B cell (primary cell): ENCODE measurements around the gene GLYATL1.

Source experiments
- CTCF ChIP-seq: fragments of 200-600 bp; IDR thresholded peaks from one replicate; pipeline ENCODE4 v1.8.0; 2022; ENCODE audit warnings: antibody characterized with exemption, mild to moderate bottlenecking
- EZH2 ChIP-seq: IDR thresholded peaks from 2 replicates; pipeline ENCODE4 v1.6.1; 2012; ENCODE audit warnings: borderline replicate concordance, low read depth, mild to moderate bottlenecking, moderate library complexity, low read length; ENCODE audit not compliant: insufficient read depth, poor library complexity, severe bottlenecking

GRCh38 chr11:58965246-58965985 is 26.1 kb downstream of the GLYATL1 start:
- TF ChIP-seq CTCF (no peak), EZH2 (no peak)
